GM12878 (cell line): Measurements from ENCODE around the gene FRRS1L. TPM values are rescaled to one million over a fixed set of nuclear protein-coding genes. Genes with fewer than 3 reads are reported as not detected.

Experiments
- ATAC-seq: fragments of 200-7000 bp; cut with Tn5 transposase; 3 replicates; pipeline ENCODE4 v1.9.1; 2020; ENCODE audit warnings: mild to moderate bottlenecking, moderate library complexity
- BruUV-seq: library from RNA; stranded (reverse); fragments of 400-500 nt; replicated peaks from 2 replicates; lab custom pipeline; 2021; lab: Mats Ljungman, UMichigan
- CTCF ChIA-PET: fragments of 300-600 bp; sonication (Branson Sonifier 250); formaldehyde crosslinking; extraction: SDS; loops from one replicate; lab custom pipeline; 2021; ENCODE audit warnings: inconsistent platforms; lab: Yijun Ruan, JAX
- POLR2A ChIA-PET: fragments of 350-600 bp; formaldehyde crosslinking; extraction: SDS; loops from one replicate; lab custom pipeline; 2021; ENCODE audit warnings: inconsistent platforms; lab: Charles Lee
- RAD21 ChIA-PET: fragments of 300-600 bp; sonication (Branson Sonifier 250); formaldehyde crosslinking; loops from one replicate; lab custom pipeline; 2023; ENCODE audit warnings: antibody characterized with exemption; ENCODE audit not compliant: unreplicated experiment; lab: Charles Lee
- SMC1A ChIA-PET: fragments of 300-600 bp; sonication (Branson Sonifier 250); formaldehyde crosslinking; loops from one replicate; lab custom pipeline; 2023; ENCODE audit not compliant: unreplicated experiment, uncharacterized antibody; lab: Charles Lee
- DNase-seq: peaks from one replicate; pipeline ENCODE4 v3.0.0-alpha.2; 2011; ENCODE audit warnings: low read depth, low spot score
- FAIRE-seq: peaks from 3 replicates; lab custom pipeline; 2011; peaks lifted over from hg19 to GRCh38; lab: Jason Lieb, UNC
- H2AFZ ChIP-seq: 2 replicates; pipeline ENCODE4 v1.6.0; 2011; ENCODE audit warnings: low read depth, low read length, control low read depth; ENCODE audit not compliant: control insufficient read depth
- H3K27ac ChIP-seq: 2 replicates; pipeline ENCODE4 v1.5.1; 2011; ENCODE audit warnings: control low read depth; ENCODE audit not compliant: control insufficient read depth, insufficient read depth
- H3K27me3 ChIP-seq, 2 experiments: replicated peaks in 1 of 2; 2 replicates each; pipeline versions ENCODE4 v1.6.0 to v1.6.1; 2011; ENCODE audit warnings: low read length in 1 of 2; ENCODE audit not compliant: control insufficient read depth in 2 of 2, insufficient read depth in 2 of 2
- H3K36me3 ChIP-seq, 2 experiments: 2 replicates each; pipeline ENCODE4 v1.5.1; 2011; ENCODE audit warnings: low read length in 1 of 2; ENCODE audit not compliant: control insufficient read depth in 2 of 2, insufficient read depth in 2 of 2
- H3K4me1 ChIP-seq: 2 replicates; pipeline ENCODE4 v1.6.1; 2011; ENCODE audit warnings: mild to moderate bottlenecking, low read length, moderate library complexity, mixed read lengths; ENCODE audit not compliant: control insufficient read depth, insufficient read depth
- H3K4me2 ChIP-seq: 2 replicates; pipeline ENCODE4 v1.6.0; 2011; ENCODE audit warnings: control low read depth; ENCODE audit not compliant: control insufficient read depth, insufficient read depth
- H3K4me3 ChIP-seq: fragments of 200-600 bp; sonication (generic); 2 replicates; pipeline ENCODE4 v1.5.1; 2016
- H3K79me2 ChIP-seq: 2 replicates; pipeline ENCODE4 v1.6.0; 2011; ENCODE audit warnings: low read length; ENCODE audit not compliant: control insufficient read depth, insufficient read depth
- H3K9ac ChIP-seq: 2 replicates; pipeline ENCODE4 v1.8.0; 2011; ENCODE audit warnings: low read length, control low read depth, mixed read lengths; ENCODE audit not compliant: control insufficient read depth, insufficient read depth
- H3K9me3 ChIP-seq: replicated peaks from 3 replicates; pipeline ENCODE4 v1.5.1; 2011; ENCODE audit warnings: mild to moderate bottlenecking, low read length; ENCODE audit not compliant: control insufficient read depth, insufficient read depth
- H4K20me1 ChIP-seq: 2 replicates; pipeline ENCODE4 v1.6.0; 2011; ENCODE audit not compliant: control insufficient read depth, insufficient read depth
- CTCF ChIP-seq, 3 experiments: IDR thresholded peaks in 2 of 3; conservative IDR thresholded peaks in 1 of 3; 2 replicates each; pipeline ENCODE4 v1.5.1; 2011; ENCODE audit warnings: low read depth in 3 of 3, low read length in 3 of 3, mild to moderate bottlenecking in 3 of 3, control low read depth in 2 of 3, moderate library complexity in 2 of 3, inconsistent platforms in 1 of 3, mixed read lengths in 1 of 3; ENCODE audit not compliant: control insufficient read depth in 2 of 3, insufficient read depth in 1 of 3; ENCODE audit errors: extremely low read depth in 1 of 3
- E2F4 ChIP-seq: IDR thresholded peaks from 2 replicates; pipeline ENCODE4 v1.6.1; 2012; ENCODE audit warnings: low read depth, low read length, improper control_type of control experiment
- MTA2 ChIP-seq: fragments of 450-650 bp; IDR thresholded peaks from 2 replicates; pipeline ENCODE4 v1.6.1; 2016; ENCODE audit warnings: low read depth, mild to moderate bottlenecking, moderate library complexity
- RELA ChIP-seq: fragments of 450-650 bp; IDR thresholded peaks from 2 replicates; pipeline ENCODE4 v1.8.0; 2014; ENCODE audit warnings: borderline replicate concordance; ENCODE audit not compliant: partially characterized antibody
- RUNX3 ChIP-seq: IDR thresholded peaks from 2 replicates; pipeline ENCODE4 v1.6.1; 2012; ENCODE audit warnings: low read length, inconsistent platforms
- STAT1 ChIP-seq: fragments of 450-650 bp; conservative IDR thresholded peaks from 2 replicates; pipeline ENCODE4 v1.6.1; 2014; ENCODE audit warnings: antibody characterized with exemption, mild to moderate bottlenecking
- WGBS: methylation state at CpG from one replicate; pipeline ENCODE4 v1.1.6; 2016; ENCODE audit warnings: low lambda C conversion rate; ENCODE audit not compliant: insufficient replicate concordance, insufficient coverage; ENCODE audit errors: missing lambda C conversion rate; 5-methylcytosine and 5-hydroxymethylcytosine counted together
- in situ Hi-C: fragments of 300-500 bp; cut with MboI; formaldehyde crosslinking; loops from 9 replicates; pipeline ENCODE4 v1.14.3; 2018; ENCODE audit warnings: mixed read lengths
- intact Hi-C: fragments of 100-400 bp; cut with micrococcal nuclease; formaldehyde crosslinking; loops from one replicate; pipeline ENCODE4 v1.14.2; 2022; ENCODE audit not compliant: unreplicated experiment
- polyA plus RNA-seq, 11 experiments: library from polyadenylated mRNA; depleted of rRNA in 4 of 11; unstranded in 6 of 11; stranded (reverse) in 5 of 11; fragments of >200 nt; fragmentation: Nextera tagmentation in 4 of 11; fragmentation: Illumina TruSeq in 1 of 11; extraction: Ambion mirVana in 4 of 11; extraction: Trizol in 1 of 11; gene quantifications; 1 replicate in 1 of 11; 2 replicates in 10 of 11; pipeline versions ENCODE4 v1.2.1 to v1.2.3, GENCODE V29; 2011 to 2016; ENCODE audit warnings: inconsistent platforms in 2 of 11, missing spikeins in 2 of 11, low read depth in 1 of 11
- total RNA-seq, 4 experiments: library from RNA; depleted of rRNA in 3 of 4; stranded (reverse); fragments of >200 nt in 3 of 4; fragmentation: Illumina TruSeq in 1 of 4; extraction: Trizol in 1 of 4; gene quantifications; 2 replicates each; pipeline versions ENCODE4 v1.2.1 to v1.2.3, GENCODE V29; 2013 to 2021

The FRRS1L gene
- total and polyA plus RNA-seq, 10 of the 15 experiments (the other 5 are each of a cell fraction or from before 2014, with no cell fraction given) = not detected

- Histone ChIP-seq H3K4me3 (no peak overlapping the region), H3K4me2 (no peak overlapping the region), H3K4me1 (no peaks in the 10 kb centered on the region), H2AFZ (no peak overlapping the region), H3K27ac (no peak overlapping the region), H4K20me1 (no peaks in the 10 kb centered on the region), H3K9me3 (no peaks in the 10 kb centered on the region), H3K27me3 (no peaks in the 10 kb centered on the region), H3K79me2 (no peaks in the 10 kb centered on the region), H3K36me3 (no peaks in the 10 kb centered on the region), H3K9ac (no peak overlapping the region)
- no peak for ATAC-seq
- DNase-seq = no peak
- CTCF ChIA-PET = interaction anchor here (0.6 kb wide), 1 partner anchor 273 kb away, joined by 3 read pairs; no protein-coding TSS in a partner anchor
- WGBS = 5% methylated on average over 2 of the region's 2 CpGs
- TF ChIP-seq CTCF (IDR thresholded peaks at IDR 0.05 in 2 of 3, conservative IDR thresholded peaks at IDR 0.05 in 1 of 3; ENCODE audit: control insufficient read depth in 2 of 3, extremely low read depth in 1 of 3, insufficient read depth in 1 of 3, low read depth in 3 of 3, low read length in 3 of 3) = 0 out of 6 replicates have a peak, but pooled peaks of 1 of the 3 experiments have one; percentile 14
- no peak for TF ChIP-seq STAT1
- in situ Hi-C loops = no loop called here
- intact Hi-C loops = no loop called here
- no peak for FAIRE-seq
- RAD21 ChIA-PET = interaction anchor here (0.9 kb wide), 1 partner anchor 313 kb away, joined by 3 read pairs; no protein-coding TSS in a partner anchor
- BruUV-seq = no TSS peak
- POLR2A ChIA-PET = no interaction called here
- SMC1A ChIA-PET = no interaction called here
These were observed 39.6 kb upstream of the FRRS1L start for GRCh38 chr9:109206670-109207069.

- in situ Hi-C loops = no loop called here
- H3K27ac ChIP-seq = no peak overlapping the region
- no peak overlapping the region for H3K4me3 ChIP-seq
- H3K36me3 ChIP-seq = no peaks in the 10 kb centered on the region
- no peak overlapping the region for H3K4me2 ChIP-seq
- DNase-seq (no peak), FAIRE-seq (no peak), ATAC-seq (0 out of 3 replicates have a peak, but pooled peaks have one; percentile 18)
- WGBS = 0% methylated on average over 1 of the region's 1 CpG
- no peaks in the 10 kb centered on the region for H4K20me1 ChIP-seq
- TF ChIP-seq MTA2 (no peak), RUNX3 (no peak), E2F4 (no peak), CTCF (IDR thresholded peaks at IDR 0.05 in 2 of 3, conservative IDR thresholded peaks at IDR 0.05 in 1 of 3; ENCODE audit: control insufficient read depth in 2 of 3, extremely low read depth in 1 of 3, insufficient read depth in 1 of 3, low read depth in 3 of 3, low read length in 3 of 3) (0 out of 6 replicates have a peak, but pooled peaks of 2 of the 3 experiments have one; percentile 1 to 5), RELA (no peak)
- RAD21 ChIA-PET = no interaction called here
- no peaks in the 10 kb centered on the region; a peak in 1 of 4 replicates for H3K27me3 ChIP-seq
- H3K4me1 ChIP-seq = no peaks in the 10 kb centered on the region
- CTCF ChIA-PET = no interaction called here
- no TSS peak for BruUV-seq
- no peaks in the 10 kb centered on the region for H3K79me2 ChIP-seq
- POLR2A ChIA-PET = no interaction called here
- no peak overlapping the region for H3K9ac ChIP-seq
- no peaks in the 10 kb centered on the region for H3K9me3 ChIP-seq
- H2AFZ ChIP-seq = no peak overlapping the region
- intact Hi-C loops = no loop called here
- SMC1A ChIA-PET = no interaction called here
These were observed 38.5 kb upstream of the FRRS1L start for GRCh38 chr9:109205526-109205925.
